Occipital lobe (tissue), 2 donors: Measurements from ENCODE around the gene SYT7. TPM values are rescaled to one million over a fixed set of nuclear protein-coding genes. Genes with fewer than 3 reads are reported as not detected.

Experiments
- DNase-seq: peaks from one replicate; lab custom pipeline; 2025; lab: John Stamatoyannopoulos, UW
- total RNA-seq: library from RNA; depleted of rRNA; stranded (reverse); fragments of >200 nt; gene quantifications from one replicate; pipeline ENCODE4 v1.2.3, GENCODE V29; 2014

Gene SYT7
- total RNA-seq, 1 donor from 2014 or later, result 15.1 TPM

GRCh38 chr11:61555051-61555969 lies 25.6 kb downstream of the SYT7 start:
- DNase-seq, result no peak

- DNase-seq, result no peak
These were observed 26.5 kb downstream of the SYT7 start for GRCh38 chr11:61554172-61554988.

GRCh38 chr11:61553373-61554171 lies 27.3 kb downstream of the SYT7 start:
- no peak for DNase-seq

DNA sequence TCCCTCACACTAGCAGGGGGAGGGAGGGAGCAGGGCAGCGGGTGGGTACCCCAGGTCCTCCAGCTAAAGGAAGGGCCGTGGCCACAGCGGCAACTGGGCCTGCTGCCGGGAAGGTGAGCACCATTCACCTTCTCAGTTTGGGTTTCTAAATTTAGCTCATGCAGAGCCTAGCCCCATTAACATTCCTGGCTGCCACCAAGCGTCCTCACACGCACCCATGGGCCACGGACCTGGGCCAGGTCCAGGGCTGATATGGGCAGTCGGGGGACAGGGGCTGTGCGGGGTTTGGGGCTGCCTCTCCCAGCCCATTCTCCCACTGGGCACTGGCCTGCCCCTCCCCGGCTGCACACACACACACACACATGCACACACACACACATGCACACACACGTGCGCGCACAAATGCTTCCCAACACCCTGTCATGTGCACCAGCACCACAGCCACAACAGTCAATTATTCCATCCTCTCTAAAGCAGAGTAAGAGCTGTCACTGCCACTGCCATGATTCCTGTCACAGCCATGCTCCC lies 28.7 kb downstream of the SYT7 start:
- no peak for DNase-seq

DNA sequence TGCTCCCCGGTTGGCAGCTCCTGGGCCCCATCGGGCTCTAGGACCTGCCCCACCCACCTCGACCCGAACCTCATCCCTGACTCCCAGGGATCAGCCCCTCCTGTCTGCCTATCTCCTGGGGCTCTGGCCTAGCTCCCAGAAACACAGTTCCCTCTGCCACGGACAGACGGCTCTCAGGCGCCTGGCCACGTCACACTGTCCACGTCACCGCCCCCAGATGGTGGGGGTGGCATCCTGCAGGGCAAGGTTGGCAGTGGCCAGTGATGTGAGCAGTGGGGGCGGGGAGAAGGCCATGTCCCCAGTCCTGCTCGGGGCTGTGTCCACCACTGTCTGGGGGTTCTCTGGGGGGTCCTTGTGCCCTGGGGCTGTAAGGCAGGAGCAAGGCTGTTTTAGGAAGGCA lies 29.2 kb downstream of the SYT7 start:
- DNase-seq, result no peak

DNA sequence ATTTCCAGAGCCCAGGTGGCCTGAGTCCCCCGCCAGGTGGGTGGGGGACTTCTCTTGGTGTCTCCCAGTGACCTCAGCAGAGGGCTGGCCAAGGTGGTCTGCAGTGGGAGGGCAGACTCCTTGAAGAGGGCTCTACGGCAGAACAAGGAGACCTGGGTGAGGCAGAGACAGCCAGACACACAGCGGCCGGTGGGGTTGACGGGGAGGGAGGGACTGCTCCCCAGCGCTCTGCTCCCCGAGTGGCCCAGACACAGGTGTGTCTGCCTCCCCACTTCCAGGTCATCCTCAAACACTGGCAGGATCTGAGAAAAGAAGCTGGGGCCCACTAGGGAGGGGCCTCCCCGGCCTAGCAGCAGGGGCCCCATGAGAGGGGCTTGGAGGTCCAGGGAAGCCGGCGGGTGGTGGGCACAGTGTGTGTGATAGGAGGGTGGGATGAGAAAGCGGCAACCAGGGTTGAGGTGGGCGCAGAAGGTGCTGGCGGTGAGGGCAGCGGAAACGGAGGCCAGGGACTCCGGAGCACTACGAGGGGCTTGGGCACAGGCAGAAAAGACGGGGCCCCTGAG lies 30.1 kb downstream of the SYT7 start:
- DNase-seq, result no peak

DNA sequence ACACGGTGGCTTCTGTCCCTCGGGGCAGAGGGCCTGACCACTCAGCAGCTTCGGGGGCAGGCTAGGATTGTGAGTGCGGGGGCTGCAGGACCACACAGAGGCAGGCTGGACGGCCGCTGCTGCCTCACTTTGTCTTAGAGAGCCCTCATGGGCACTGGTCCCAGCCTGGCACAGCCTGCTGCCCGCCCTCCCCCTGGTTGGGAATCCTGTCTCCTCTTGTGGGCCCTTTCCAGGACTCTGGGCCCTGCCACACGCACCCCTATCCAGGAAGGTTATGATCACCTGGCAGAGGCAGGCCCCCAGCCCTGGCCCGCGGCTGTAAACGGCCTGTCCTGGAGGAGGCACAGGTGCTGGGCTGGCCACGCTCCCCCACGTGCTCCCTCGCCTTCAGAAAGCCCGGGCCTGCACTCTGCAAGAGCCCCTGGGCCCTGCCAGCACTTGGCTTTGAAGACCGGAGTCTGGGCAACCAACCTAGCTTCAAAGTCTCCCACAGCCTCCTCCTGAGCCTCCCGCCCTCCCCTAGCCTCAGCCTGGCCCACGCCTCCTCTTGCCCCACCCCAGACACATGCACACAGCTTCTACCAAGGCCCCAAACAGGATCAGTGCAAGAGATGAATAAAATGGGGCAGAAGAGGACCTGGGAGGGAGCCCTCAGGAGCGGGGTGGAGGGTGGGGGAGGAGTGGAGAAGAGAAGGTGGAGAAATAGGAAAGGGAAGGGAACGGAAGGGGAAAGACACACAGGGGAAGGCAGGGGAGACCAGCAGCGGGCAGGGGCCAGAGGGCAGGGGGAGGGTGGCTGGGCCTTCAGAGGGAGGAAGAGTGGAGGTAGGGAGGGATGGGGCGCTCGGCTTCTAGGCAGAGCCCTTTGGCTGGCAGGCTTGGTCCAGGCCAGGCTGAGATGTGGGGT lies 31.0 kb downstream of the SYT7 start:
- DNase-seq, result no peak

DNA sequence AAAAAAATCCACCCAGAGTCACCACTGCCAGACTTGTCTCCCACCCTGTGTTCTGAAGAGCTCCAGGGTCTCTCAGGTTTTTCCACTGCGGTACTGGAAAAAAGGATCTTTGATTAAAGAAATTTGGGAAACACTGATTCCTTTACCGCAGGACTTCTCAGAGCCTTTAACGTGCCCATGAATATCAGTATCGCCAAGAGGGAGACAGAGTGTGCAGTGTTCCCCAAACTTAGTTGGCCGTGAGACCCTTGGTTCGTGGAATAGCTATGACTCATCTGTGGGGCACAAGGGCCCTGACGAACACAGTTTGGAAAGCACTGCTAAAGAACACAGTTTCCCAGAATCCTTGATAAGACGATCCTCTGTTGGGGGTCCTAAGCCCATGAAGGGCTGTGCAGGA lies 31.7 kb downstream of the SYT7 start:
- no peak for DNase-seq

DNA sequence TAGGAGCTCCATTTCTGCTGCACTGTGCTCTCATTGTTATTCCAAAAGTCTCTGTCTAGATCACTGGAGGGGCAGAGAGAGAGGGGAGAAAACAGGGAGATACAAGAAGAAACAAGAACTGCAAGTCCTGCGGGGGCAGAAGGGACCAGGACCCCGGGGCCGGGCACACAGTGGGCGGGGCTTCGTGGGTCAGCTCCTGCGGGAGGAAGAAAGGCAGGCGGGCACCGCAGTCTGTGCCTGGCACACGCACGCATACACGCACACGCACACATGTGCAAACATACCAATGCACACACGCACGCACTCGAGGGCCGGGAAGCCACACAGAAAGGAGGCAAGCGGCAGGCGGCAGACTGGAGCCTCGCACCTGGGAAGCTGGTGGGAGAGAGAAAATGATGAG lies 33.6 kb downstream of the SYT7 start:
- no peak for DNase-seq

- DNase-seq, result no peak
These were observed 34.2 kb downstream of the SYT7 start for GRCh38 chr11:61546663-61547062.

GRCh38 chr11:61545921-61546320 lies 35.0 kb downstream of the SYT7 start:
- DNase-seq, result no peak

- DNase-seq, result no peak
These were observed 35.5 kb downstream of the SYT7 start for GRCh38 chr11:61545341-61545740.

GRCh38 chr11:61544466-61544865 lies 36.4 kb downstream of the SYT7 start:
- DNase-seq, result no peak

- DNase-seq, result no peak
These were observed 37.1 kb downstream of the SYT7 start for GRCh38 chr11:61543606-61544306.

DNA sequence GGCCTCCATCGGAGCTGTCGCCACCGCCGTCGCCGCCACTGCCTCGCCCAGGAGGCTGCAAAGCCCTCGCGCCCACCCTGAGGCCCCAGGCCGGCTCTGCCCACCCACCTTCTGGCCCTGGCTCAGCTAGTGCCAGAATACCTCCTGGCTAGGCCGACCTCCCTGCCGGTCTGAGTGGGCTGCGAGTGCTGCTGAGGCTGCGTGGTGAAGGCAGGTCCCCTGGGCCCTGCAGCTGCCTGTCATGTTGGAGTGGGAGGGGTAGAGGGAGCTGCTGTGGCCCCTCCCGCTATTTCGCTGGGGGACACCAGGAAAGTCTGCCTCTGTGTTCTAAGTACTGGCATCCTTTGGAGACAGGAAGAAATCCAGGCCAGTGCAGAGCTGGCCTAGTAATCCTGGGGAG lies 38.2 kb downstream of the SYT7 start:
- no peak for DNase-seq

DNA sequence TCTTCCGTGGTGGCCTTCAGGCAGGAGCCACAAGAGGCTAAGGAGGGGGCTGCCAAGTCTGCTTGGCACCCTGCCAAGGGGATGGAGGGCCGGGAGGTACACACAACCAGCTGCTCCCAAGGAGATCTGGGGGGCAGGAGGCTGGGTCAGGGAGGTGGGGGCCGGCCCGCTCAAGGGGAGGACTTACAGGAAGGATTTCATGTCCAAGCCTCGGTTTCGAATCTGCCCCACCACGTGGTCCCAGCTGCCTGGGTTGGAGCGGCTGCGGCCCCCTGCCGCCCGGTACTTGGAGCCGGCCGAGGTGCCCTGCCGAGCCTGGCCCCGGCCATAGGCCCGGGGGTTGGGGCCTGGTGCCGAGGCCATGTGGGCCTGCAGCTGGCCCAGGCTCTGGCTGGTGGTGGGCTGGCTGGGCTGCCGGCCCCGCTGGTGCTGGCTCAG lies 38.8 kb downstream of the SYT7 start:
- no peak for DNase-seq

DNA sequence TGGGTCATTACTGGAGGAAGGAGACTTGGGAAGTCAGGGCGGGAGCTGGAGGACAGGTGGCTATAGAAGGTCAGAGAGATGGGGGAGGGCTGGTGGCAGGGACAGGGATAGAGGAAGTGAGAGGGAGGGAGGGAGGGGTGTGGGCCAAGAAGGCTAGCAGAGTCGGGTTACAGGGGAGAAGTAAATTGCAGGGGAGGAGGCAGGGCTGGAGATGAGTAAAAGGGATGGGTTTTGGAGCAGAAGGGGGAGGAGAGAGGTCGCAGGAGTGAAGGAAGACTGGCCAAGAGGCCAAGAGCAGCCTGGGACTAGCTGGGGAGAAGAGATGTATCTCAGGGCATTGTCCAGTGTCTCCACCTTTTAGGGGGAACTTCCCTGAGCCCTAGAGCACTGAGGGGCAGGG lies 39.3 kb downstream of the SYT7 start:
- no peak for DNase-seq

GRCh38 chr11:61540528-61540927 lies 40.3 kb downstream of the SYT7 start:
- no peak for DNase-seq

- no peak for DNase-seq
These were observed 41.0 kb downstream of the SYT7 start for GRCh38 chr11:61539831-61540357.
